Sciatic nerve (tissue), 2 donors: Measurements from ENCODE around the gene HEMK1. TPM values are rescaled to one million over a fixed set of nuclear protein-coding genes. Genes with fewer than 3 reads are reported as not detected.
A peak's percentile ranks its signal among the peaks of the same experiment; 100 is the strongest.

Experiments
- ATAC-seq: fragments of 200-7000 bp; cut with Tn5 transposase; one replicate; pipeline ENCODE4 v1.9.1; 2020; ENCODE audit warnings: mild to moderate bottlenecking, moderate library complexity
- DNase-seq: peaks from one replicate; pipeline ENCODE4 v3.0.0-alpha.2; 2020; ENCODE audit warnings: low spot score
- intact Hi-C: fragments of 100-400 bp; cut with DNase I; formaldehyde crosslinking; loops from one replicate; pipeline ENCODE4 v1.14.2; 2022
- total RNA-seq: library from RNA; stranded (reverse); fragmentation: NEBNext Ultra II Directional; extraction: Animal tissue kit (Norgen Biotek cat#: 25700); gene quantifications from one replicate; pipeline ENCODE4 v1.2.1, GENCODE V29; 2021
- donor health status: DM: no; HTN: no; CAD: no.
- donor health status: DM: no; HTN: no; CAD: no.

HEMK1 gene
- total RNA-seq, 1 donor from 2014 or later = 21.3 TPM

DNA sequence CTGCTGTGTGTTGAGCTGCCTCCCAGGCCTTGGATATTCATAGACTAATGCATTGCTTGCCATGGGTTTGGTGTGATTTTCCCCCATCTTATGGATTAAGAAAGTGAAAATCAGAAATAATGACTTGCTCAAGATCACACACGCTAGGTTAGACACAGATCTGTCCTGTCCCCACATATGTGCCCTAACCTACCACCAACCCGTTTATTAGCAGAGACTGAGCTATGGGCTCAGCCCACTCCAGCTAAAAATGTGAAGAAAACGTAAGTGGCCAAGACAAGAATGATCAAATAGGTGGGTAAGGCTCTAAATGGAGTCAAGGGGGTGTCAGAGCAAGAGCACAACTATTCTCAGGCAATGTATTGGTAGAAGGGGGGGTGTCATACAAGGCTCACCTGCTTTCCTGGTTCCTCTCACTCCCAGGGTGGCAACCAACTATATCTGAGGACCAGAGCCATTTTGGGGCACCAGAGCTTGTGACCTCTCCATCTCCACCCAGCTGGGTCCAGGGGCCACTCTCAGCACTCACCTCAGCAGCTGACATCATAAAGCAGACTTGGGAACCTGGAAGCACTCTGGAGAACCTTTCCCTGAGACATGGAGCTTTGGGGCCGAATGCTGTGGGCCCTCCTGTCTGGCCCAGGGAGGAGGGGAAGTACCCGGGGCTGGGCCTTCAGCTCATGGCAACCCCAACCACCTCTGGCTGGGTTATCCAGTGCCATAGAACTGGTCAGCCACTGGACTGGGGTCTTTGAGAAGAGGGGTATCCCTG lies 1.4 kb downstream of the HEMK1 start:
- no peak for ATAC-seq
- intact Hi-C loops = no loop called here
- DNase-seq = no peak

DNA sequence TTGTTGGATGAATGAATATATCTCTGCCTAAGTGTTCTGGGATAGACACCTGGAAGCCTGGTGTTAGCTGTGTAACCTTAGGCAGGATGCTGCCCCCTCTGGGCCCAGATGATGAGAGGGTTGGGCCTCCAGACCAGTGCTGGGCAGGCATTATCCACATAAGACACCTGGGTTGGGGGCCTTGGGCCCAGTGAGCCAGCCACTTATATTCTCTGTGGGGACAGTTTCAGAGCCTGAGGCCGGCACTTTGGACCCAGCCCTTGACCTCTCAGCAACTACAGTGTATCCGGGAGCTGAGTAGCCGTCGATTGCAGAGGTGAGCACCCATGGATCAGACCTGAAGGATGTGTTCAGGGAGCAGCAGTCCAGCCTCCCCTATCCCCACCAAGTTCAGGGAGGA lies 2.2 kb downstream of the HEMK1 start:
- intact Hi-C loops = no loop called here
- no peak for DNase-seq
- ATAC-seq = no peak

DNA sequence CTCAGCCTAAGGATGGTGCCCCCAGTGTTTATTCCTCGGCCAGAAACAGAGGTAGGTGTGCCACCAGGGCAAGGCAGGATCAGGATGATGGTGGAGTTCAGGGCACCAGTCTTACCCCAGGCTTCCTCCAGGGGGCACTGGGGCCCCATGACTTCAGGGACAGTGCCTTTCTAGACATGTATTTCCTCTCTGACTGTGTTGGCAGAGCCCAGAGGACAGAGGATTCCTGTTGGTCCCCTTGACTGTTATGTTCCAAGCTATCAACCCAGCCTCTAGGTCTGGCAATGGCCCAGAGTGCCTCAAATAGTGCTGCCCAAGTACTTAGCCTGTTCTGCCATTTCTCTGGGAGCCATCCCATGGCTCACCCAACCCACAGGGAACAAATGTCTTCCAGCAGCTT lies 2.8 kb downstream of the HEMK1 start:
- intact Hi-C loops = loop anchor here (2.0 kb wide), 1 partner anchor 39 kb away; the partner anchor contains the start of gene CISH
- ATAC-seq (no peak), DNase-seq (peak; percentile 85)

- DNase-seq (no peak), ATAC-seq (no peak)
- intact Hi-C loops = loop anchor here (2.0 kb wide), 1 partner anchor 38 kb away; the partner anchor contains the start of gene CISH
These were observed 3.6 kb downstream of the HEMK1 start for GRCh38 chr3:50572801-50573371.

DNA sequence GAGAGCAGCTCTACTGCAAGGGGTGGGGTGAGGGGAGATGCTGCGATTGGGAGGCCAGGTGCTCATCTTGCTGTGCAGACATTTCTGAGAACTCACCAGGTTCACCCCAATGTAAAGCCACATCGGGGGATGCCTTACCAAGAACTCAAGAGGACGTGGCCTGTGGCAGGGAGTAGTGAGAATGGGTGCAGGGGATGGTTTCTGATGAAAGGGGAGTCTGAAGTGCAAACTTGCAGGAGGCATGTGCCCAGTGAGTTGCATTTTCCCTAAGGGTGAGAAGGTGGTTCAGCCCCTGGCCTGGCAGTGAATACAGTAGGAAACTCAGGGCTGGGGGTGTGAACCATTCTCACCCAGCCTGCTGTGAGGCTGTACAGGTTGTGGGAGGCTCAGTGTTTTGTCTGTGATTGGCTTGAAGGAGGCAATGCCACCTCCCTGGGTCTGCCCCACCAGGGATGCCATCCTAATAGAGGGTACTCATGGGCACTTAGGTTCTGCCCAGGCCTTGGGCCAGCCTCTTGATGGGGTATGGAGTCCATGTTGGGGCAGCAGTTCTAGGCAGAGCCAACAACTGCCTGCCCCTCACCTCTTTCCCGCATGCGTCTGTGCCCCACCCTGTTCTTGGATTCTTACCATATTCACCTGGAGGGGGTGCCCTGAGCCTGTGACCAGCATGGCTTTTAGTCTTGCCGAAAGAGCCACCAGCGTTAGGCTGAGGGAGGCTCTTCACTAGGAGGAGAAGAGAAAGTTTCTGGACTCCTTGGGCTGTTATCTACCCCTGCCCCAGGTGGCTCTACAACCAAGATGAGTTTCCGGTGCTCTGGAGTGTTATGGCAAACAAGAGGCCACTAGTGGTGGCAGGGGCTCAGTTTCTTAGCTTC lies 4.5 kb downstream of the HEMK1 start:
- intact Hi-C loops = loop anchor here (2.0 kb wide), 1 partner anchor 37 kb away; the partner anchor contains the start of gene CISH
- DNase-seq = no peak
- no peak for ATAC-seq

DNA sequence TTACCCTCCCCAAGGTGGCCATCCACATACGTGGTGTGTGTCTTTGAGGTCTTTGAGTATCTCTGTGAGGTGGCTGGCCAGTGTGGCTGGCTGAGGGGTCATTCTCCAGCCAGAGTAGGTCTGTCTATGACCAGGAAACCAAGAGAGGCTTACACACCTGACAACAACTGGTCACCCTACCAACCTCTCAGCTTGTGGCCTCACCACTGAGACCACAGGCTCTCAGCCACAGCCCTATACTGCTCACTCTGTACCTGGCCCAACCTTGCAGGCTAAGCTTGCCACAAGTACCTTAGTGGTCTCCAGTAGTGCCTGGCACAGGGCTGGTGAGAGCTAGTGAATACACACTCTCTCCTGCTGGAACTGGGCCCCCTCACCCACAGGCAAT lies 5.1 kb downstream of the HEMK1 start:
- no peak for DNase-seq
- ATAC-seq = no peak
- intact Hi-C loops = no loop called here

GRCh38 chr3:50575372-50575771 lies 6.0 kb downstream of the HEMK1 start:
- intact Hi-C loops = no loop called here
- no peak for ATAC-seq

DNA sequence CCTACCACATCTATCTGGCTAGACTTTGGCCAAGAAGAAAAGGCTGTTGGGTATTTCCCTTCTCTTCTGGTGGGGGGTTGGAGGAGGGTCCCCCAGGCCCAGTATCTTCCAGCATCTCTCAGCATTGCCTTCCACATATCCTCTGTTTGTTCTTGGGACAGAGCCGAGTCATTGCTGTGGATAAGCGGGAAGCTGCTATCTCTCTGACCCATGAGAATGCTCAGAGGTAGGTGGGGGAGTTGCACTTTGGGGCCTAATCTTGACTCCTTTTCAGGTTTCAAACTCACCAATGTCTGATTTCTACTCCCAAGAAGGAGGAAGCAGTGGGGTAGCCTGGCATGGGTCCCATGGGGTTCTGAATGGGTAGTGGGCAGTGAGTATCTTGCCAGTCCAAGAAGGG lies 8.0 kb downstream of the HEMK1 start:
- DNase-seq = no peak
- intact Hi-C loops = no loop called here
- ATAC-seq = no peak

More at GRCh38 chr3:50575372-50575771, 6.0 kb downstream of the HEMK1 start:
- no peak for DNase-seq

GRCh38 chr3:50580683-50581458 lies 11.5 kb downstream of the HEMK1 start:
- no peak for DNase-seq
- intact Hi-C loops = no loop called here
- ATAC-seq = no peak

DNA sequence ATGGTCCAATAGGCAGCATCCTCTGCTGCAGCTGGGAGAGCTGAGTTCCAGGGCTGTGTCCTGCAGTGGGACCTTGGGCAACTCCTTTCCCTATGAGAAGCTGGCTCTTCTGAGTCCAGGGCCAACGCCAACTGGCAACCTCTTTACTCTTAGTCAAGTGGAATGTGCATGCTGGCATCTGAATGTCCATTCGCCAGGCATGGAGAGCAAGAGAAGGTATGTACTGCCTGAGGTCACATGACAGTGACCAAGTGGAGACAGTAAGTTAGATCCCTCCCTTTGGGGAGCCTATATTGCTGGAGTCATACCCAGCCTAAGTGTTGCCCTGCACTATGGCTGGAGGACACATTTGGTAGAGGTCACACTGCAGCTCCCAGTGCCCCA lies 12.1 kb downstream of the HEMK1 start:
- ATAC-seq = peak; percentile 2
- intact Hi-C loops = no loop called here
- DNase-seq = no peak

DNA sequence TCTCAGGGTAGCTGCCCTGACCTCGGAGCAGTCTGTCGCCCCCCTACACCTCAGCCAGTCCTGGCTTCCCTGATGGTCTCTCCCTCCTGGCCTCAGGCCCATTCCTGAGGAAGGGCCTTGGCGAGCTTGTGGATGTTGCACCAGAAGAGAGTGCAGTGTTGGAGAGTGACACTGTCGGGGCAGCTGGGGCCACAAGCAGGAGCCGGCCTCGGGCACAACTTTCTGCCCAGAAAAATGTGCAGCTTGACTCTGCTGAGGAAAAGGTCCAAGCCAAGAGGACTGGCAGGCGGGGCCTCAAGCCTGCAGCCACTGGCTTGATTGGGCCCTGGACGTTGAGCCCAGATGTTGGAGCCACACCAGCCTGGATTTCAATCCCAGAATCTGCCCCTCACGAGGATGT lies 12.8 kb downstream of the HEMK1 start:
- intact Hi-C loops = no loop called here
- DNase-seq (no peak), ATAC-seq (no peak)

DNA sequence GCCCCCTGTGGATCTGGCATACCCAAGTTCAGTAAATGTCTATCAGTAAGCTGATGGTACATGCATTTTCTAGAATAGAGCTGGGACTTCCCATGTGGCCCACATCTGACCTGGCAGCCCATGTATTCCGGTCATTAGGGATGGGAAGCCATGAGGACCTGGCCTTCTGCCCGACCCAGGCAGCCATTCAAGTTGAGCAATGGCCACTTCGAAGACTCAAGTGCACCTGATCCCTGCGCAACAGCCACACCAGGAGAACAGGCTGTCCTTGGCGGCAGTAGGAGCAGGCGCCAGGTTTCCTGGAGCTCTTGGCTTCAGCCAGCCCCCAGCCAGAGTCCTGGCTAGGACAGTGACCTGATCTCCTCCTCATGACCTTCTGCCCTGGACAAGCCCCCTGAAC lies 14.6 kb downstream of the HEMK1 start:
- DNase-seq (peak; percentile 76), ATAC-seq (peak; percentile 73)
- intact Hi-C loops = no loop called here

- intact Hi-C loops = no loop called here
- ATAC-seq (no peak), DNase-seq (no peak)
These were observed 15.1 kb downstream of the HEMK1 start for GRCh38 chr3:50584391-50584790.

GRCh38 chr3:50585919-50586762 lies 16.8 kb downstream of the HEMK1 start:
- ATAC-seq (no peak), DNase-seq (no peak)
- intact Hi-C loops = no loop called here

GRCh38 chr3:50586763-50587070 lies 17.4 kb downstream of the HEMK1 start:
- ATAC-seq = no peak
- intact Hi-C loops = no loop called here
- DNase-seq = no peak

DNA sequence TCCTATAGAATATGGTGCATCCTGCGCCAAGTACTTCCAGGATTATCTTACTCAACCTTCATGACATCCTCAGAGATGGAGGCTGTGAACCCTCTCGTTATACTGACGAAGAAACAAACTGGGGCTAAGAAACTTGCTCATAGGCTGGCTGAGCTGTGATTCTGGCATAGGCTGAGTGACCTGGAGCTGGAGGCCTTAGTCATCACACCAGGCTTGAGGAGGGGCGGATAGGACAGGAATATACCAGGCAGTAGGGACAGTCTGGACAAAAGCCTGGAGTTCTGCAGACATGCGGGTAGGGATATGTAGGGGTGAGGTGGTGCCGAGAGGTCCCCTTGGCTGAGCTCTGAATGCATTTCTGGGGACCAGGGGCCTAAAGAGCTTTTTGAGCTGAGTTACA lies 18.1 kb downstream of the HEMK1 start:
- DNase-seq = no peak
- intact Hi-C loops = no loop called here
- ATAC-seq = no peak

GRCh38 chr3:50587806-50588758 lies 18.8 kb downstream of the HEMK1 start:
- ATAC-seq (no peak), DNase-seq (no peak)
- intact Hi-C loops = no loop called here
